OCI-LY7 (cell line): ENCODE measurements around the gene THSD7B.

Experiments
- CTCF ChIP-seq: fragments of 200-600 bp; sonication (generic); conservative IDR thresholded peaks from 2 replicates; pipeline ENCODE4 v1.5.1; 2014; ENCODE audit warnings: mild to moderate bottlenecking, antibody characterized with exemption, low read length, moderate library complexity, mixed read lengths
- EZH2phosphoT487 ChIP-seq: fragments of 200-600 bp; sonication (generic); IDR thresholded peaks from 2 replicates; pipeline ENCODE4 v1.6.1; 2018; ENCODE audit warnings: low read depth, borderline replicate concordance, mild to moderate bottlenecking, mixed run types, antibody characterized with exemption, low read length, moderate library complexity, mixed read lengths

GRCh38 chr2:136770384-136770783 is 5.0 kb downstream of the THSD7B start:
- TF ChIP-seq CTCF, result 0 out of 2 replicates have a peak, but pooled peaks have one; percentile 16
- no peak for TF ChIP-seq EZH2phosphoT487
